Measurements from ENCODE around the gene RHBDL1. TPM values are rescaled to one million over a fixed set of nuclear protein-coding genes. Genes with fewer than 3 reads are reported as not detected.

RHBDL1 gene
- total RNA-seq, 1 experiment from 2014 or later, result 1.1 TPM

- DNase-seq (ENCODE audit: low read depth), result no peak
Observed at GRCh38 chr16:704552-705380, 29.3 kb downstream of the RHBDL1 start.

- DNase-seq (ENCODE audit: low read depth), result no peak
Observed at GRCh38 chr16:705431-706188, 30.1 kb downstream of the RHBDL1 start, which contains the start of gene FBXL16. TSS of gene FBXL16 (minus strand) at chr16:705801. CDS start at chr16:697405, 8,396 bp downstream.

- no peak for DNase-seq (ENCODE audit: low read depth)
Observed at GRCh38 chr16:706189-707061, 31.0 kb downstream of the RHBDL1 start.

- no peak for DNase-seq (ENCODE audit: low read depth)
Observed at GRCh38 chr16:707062-707538, 31.6 kb downstream of the RHBDL1 start.

GRCh38 chr16:708019-708418, 32.5 kb downstream of the RHBDL1 start:
- DNase-seq (ENCODE audit: low read depth), result no peak

- no peak for DNase-seq (ENCODE audit: low read depth)
Observed at GRCh38 chr16:708959-709358, 33.5 kb downstream of the RHBDL1 start.

- DNase-seq (ENCODE audit: low read depth), result peak; percentile 86
Observed at GRCh38 chr16:709566-710499, 34.4 kb downstream of the RHBDL1 start.

GRCh38 chr16:710500-711075, 35.1 kb downstream of the RHBDL1 start:
- no peak for DNase-seq (ENCODE audit: low read depth)

- no peak for DNase-seq (ENCODE audit: low read depth)
Observed at GRCh38 chr16:711084-711483, 35.6 kb downstream of the RHBDL1 start.

GRCh38 chr16:711548-712320, 36.3 kb downstream of the RHBDL1 start:
- DNase-seq (ENCODE audit: low read depth), result peak; percentile 67

GRCh38 chr16:712740-713250, 37.3 kb downstream of the RHBDL1 start:
- DNase-seq (ENCODE audit: low read depth), result peak; percentile 96

- DNase-seq (ENCODE audit: low read depth), result peak; percentile 60
Observed at GRCh38 chr16:714079-714478, 38.6 kb downstream of the RHBDL1 start.

- DNase-seq (ENCODE audit: low read depth), result peak; percentile 80
Observed at GRCh38 chr16:714558-715476, 39.3 kb downstream of the RHBDL1 start, which contains the start of gene METRN. TSS of gene METRN (plus strand) at chr16:715118. CDS start at chr16:715290, 172 bp downstream.

- DNase-seq (ENCODE audit: low read depth), result no peak
Observed at GRCh38 chr16:715477-716199, 40.2 kb downstream of the RHBDL1 start.

GRCh38 chr16:716200-716568, 40.7 kb downstream of the RHBDL1 start:
- no peak for DNase-seq (ENCODE audit: low read depth)

GRCh38 chr16:716768-717325, 41.4 kb downstream of the RHBDL1 start:
- DNase-seq (ENCODE audit: low read depth), result no peak

All from HT1080 (cell line).